Measurements from ENCODE around the gene DNAH9. TPM values are rescaled to one million over a fixed set of nuclear protein-coding genes. Genes with fewer than 3 reads are reported as not detected.

The DNAH9 gene
- total RNA-seq, 1 experiment from 2014 or later: 0.22 TPM

DNA sequence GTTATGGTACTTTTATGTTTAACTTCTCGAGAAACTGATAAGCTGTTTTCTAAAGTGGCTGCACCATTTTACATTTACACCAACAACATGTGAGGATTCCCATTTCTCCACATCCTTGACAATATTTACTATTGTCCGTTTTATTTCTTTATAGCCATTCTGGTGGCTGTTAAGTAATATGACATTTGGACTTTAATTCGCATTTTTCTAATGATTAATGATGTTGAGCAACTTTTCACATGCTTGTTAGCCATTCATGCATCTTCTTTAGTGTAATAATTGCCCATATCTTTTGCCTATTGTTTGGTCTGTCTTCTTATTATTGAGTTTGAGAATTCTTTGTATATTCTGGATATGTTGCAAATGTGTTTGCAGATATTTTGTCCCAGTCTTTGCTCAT lies 114.2 kb downstream of the DNAH9 start:
- H3K9me3 Mint-ChIP-seq: no peaks in the 10 kb centered on the region
- no peaks in the 10 kb centered on the region for H3K79me2 ChIP-seq (ENCODE audit: insufficient read depth, low read length)

More for the DNA sequence above, 114.2 kb downstream of the DNAH9 start:
- H3K27ac Mint-ChIP-seq: no peak overlapping the region
- TF ChIP-seq, protein P1, sequence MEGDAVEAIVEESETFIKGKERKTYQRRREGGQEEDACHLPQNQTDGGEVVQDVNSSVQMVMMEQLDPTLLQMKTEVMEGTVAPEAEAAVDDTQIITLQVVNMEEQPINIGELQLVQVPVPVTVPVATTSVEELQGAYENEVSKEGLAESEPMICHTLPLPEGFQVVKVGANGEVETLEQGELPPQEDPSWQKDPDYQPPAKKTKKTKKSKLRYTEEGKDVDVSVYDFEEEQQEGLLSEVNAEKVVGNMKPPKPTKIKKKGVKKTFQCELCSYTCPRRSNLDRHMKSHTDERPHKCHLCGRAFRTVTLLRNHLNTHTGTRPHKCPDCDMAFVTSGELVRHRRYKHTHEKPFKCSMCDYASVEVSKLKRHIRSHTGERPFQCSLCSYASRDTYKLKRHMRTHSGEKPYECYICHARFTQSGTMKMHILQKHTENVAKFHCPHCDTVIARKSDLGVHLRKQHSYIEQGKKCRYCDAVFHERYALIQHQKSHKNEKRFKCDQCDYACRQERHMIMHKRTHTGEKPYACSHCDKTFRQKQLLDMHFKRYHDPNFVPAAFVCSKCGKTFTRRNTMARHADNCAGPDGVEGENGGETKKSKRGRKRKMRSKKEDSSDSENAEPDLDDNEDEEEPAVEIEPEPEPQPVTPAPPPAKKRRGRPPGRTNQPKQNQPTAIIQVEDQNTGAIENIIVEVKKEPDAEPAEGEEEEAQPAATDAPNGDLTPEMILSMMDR (conservative IDR thresholded peaks at IDR 0.05): no peak
- H3K27me3 Mint-ChIP-seq (ENCODE audit: low read depth): no peaks in the 10 kb centered on the region
- no CpG with 5 or more reads among the region's 3 CpGs for WGBS (ENCODE audit: extremely low coverage, insufficient read length, low lambda C conversion rate)
- Histone ChIP-seq H3K4me1 (ENCODE audit: insufficient read depth, low read length) (peaks cover 4% of the 10 kb centered on the region; the same call in 1 of the 2 replicates), H3K18ac (ENCODE audit: insufficient read length, low read depth, low read length) (no peak overlapping the region), H2BK5ac (ENCODE audit: insufficient read length, low read length) (no peak overlapping the region), H3K79me1 (ENCODE audit: insufficient read depth, low read depth, low read length, poor library complexity, severe bottlenecking) (no peaks in the 10 kb centered on the region), H3K27me3 (ENCODE audit: insufficient read depth, low read length) (no peaks in the 10 kb centered on the region), H4K91ac (ENCODE audit: insufficient read length, low read depth, low read length) (no peak overlapping the region), H2BK20ac (ENCODE audit: low read depth, low read length, poor library complexity, severe bottlenecking) (no peak overlapping the region), H2AK5ac (ENCODE audit: insufficient read length, low read length) (no peak overlapping the region), H2AFZ (ENCODE audit: low read length) (no peak overlapping the region), H3K23ac (ENCODE audit: insufficient read length, low read depth, low read length) (no peak overlapping the region), H4K20me1 (ENCODE audit: control insufficient read depth, insufficient read depth, insufficient read length) (no peaks in the 10 kb centered on the region), H3K4me2 (ENCODE audit: insufficient read depth, insufficient read length, low read length) (no peak overlapping the region), H3K23me2 (ENCODE audit: insufficient read length, low read depth, low read length, poor library complexity, severe bottlenecking) (no peaks in the 10 kb centered on the region), H3K4ac (ENCODE audit: low read depth, low read length) (no peak overlapping the region), H3K14ac (ENCODE audit: insufficient read depth, low read length) (no peak overlapping the region), H3K9me3 (ENCODE audit: control insufficient read depth, low read depth, low read length) (no peaks in the 10 kb centered on the region), H2BK120ac (ENCODE audit: low read depth, low read length, poor library complexity, severe bottlenecking) (no peak overlapping the region), H2BK12ac (ENCODE audit: insufficient read length, low read depth, low read length) (no peak overlapping the region), H3K9ac (ENCODE audit: extremely low read depth, insufficient read length, low read length) (no peak overlapping the region), H4K5ac (ENCODE audit: insufficient read length, low read depth, low read length) (no peak overlapping the region), H3T11ph (ENCODE audit: low read length) (no peak overlapping the region), H3K56ac (ENCODE audit: insufficient read length, low read depth, low read length) (no peak overlapping the region), H2BK15ac (ENCODE audit: low read depth, low read length) (no peak overlapping the region), H4K8ac (replicated peaks; ENCODE audit: insufficient read length, low read depth, low read length) (no peak overlapping the region), H3K27ac (ENCODE audit: insufficient read length, low read depth, low read length) (no peak overlapping the region)
- no peak overlapping the region for H3K4me3 Mint-ChIP-seq
- no peak for DNase-seq
- peaks cover 9 to 10% of the 10 kb centered on the region in 2 experiments for H3K4me1 Mint-ChIP-seq
- H3K36me3 Mint-ChIP-seq (ENCODE audit: insufficient read depth in 1 of 3, low read depth in 3 of 3): no peaks in the 10 kb centered on the region
